Loucy (cell line): ENCODE results near the gene TOMM20.

Experiments
- EZH2phosphoT487 ChIP-seq: fragments of 200-600 bp; IDR thresholded peaks from 2 replicates; pipeline ENCODE4 v1.6.1; 2018; ENCODE audit warnings: antibody characterized with exemption, mild to moderate bottlenecking, moderate library complexity, borderline replicate concordance
- TF ChIP-seq, protein P1 (sequence below): fragments of 200-600 bp; sonication (generic); conservative IDR thresholded peaks from 2 replicates; pipeline ENCODE4 v1.5.1; 2014; ENCODE audit warnings: mild to moderate bottlenecking, antibody characterized with exemption, low read length

DNA sequence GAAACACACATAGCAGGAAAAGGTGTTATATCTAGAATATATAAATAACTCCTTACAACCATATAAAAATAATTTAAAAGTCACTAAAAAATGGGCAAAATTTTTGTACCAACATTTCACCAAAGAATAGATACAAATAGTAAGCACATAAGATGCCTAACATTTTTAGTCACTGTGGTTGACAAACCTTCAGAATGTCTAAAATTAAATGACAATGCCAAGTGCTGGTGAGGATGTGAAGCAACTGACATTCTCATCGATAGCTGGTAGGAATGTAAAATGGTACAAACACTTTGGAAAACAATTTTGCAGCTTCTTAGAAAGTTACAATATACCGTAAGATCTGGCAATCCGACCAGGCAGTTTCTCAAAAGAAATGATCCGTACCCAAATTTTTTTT, 14.4 kb upstream of the TOMM20 start:
- TF ChIP-seq, protein P1, sequence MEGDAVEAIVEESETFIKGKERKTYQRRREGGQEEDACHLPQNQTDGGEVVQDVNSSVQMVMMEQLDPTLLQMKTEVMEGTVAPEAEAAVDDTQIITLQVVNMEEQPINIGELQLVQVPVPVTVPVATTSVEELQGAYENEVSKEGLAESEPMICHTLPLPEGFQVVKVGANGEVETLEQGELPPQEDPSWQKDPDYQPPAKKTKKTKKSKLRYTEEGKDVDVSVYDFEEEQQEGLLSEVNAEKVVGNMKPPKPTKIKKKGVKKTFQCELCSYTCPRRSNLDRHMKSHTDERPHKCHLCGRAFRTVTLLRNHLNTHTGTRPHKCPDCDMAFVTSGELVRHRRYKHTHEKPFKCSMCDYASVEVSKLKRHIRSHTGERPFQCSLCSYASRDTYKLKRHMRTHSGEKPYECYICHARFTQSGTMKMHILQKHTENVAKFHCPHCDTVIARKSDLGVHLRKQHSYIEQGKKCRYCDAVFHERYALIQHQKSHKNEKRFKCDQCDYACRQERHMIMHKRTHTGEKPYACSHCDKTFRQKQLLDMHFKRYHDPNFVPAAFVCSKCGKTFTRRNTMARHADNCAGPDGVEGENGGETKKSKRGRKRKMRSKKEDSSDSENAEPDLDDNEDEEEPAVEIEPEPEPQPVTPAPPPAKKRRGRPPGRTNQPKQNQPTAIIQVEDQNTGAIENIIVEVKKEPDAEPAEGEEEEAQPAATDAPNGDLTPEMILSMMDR: no peak
- TF ChIP-seq EZH2phosphoT487: no peak
